Jurkat, Clone E6-1 (cell line): ENCODE measurements around the gene ECE1.
A peak's percentile ranks its signal among the peaks of the same experiment; 100 is the strongest.

ENCODE experiments used
- DNase-seq: peaks from one replicate; pipeline ENCODE4 v3.0.0-alpha.2; 2011; ENCODE audit warnings: low read depth, low spot score
- H3K4me3 ChIP-seq: 2 replicates; pipeline ENCODE4 v1.5.1; 2011; ENCODE audit warnings: mild to moderate bottlenecking, low read length, control low read depth, moderate library complexity

ECE1 gene

DNA sequence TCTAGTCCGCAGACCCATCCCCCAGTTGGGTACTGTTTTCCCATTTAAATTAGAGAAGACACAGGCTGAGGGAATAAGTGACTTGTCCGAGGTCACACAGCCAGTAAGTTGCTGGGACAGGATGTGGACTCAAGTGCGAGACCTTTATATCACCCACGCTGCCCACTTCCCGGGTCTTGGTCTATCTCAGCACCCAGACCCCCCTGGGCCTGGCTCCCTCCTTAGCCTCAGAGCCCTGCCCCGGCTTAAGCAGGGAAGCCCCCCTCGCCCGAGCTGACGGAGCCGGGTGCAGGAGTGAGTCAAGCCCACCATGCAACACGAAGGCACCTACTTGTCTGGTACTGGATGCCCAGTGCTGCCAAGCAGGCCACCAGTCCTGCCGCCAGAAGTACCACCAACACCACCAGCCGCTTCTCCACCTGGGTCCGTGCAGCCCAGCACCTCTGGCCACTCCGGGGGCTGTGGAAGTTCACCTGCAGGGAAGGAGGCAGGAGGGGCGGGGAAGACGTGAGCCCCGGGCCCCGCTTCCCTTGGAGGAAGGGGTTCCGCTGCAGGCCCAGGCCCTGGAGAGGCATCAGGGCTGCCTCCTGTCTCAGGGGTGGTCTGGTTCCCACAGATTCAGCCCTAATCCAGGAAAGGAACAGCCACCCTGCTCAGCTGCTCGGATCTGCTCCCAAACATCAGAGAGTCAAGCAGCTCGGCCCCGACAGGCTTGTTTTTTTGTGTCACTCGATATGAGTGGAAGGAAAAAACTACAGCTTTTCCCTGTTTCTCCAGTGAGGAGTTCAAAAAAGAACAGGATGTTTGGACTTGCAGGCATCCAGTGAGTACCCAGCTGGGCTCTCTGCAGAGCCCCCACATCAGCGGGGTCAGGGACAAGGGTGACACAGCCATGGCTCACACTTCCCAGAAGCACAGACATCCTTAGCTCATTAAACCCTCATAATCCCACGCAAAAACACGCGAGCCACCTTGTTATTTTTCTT, 11.1 kb downstream of the ECE1 start:
- DNase-seq = no peak
- H3K4me3 ChIP-seq = no peak overlapping the region

DNA sequence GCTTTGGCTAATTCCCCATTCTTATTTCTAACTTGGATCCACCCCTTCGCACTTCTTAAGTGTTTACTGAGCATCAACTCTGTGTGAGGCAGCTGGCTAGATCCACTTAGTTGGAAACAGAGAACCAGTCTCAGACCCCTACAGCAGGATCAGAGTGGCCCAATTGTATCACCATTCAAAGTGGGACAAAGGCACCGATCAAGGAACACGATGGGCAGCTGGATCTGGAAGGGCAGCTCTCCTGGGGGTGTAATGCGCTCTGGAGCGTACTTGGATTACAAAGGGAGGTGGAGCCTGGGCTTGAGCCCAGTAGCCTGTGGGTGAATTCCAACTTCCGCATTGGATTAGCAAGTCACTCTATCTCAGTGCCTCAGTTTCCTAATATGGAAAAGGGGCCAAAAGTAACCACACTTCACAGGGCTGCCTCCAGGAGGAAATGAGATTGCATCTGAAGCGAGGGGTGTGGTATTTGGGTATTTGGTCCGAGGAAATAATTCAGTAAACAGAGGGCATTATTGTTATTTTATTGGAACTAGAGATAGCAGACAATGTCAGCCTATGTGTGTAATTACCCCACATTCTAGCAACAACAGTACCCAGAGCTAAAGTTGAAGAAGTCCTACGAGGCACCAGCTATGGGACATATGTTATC, 11.9 kb downstream of the ECE1 start:
- no peak overlapping the region for H3K4me3 ChIP-seq
- no peak for DNase-seq

DNA sequence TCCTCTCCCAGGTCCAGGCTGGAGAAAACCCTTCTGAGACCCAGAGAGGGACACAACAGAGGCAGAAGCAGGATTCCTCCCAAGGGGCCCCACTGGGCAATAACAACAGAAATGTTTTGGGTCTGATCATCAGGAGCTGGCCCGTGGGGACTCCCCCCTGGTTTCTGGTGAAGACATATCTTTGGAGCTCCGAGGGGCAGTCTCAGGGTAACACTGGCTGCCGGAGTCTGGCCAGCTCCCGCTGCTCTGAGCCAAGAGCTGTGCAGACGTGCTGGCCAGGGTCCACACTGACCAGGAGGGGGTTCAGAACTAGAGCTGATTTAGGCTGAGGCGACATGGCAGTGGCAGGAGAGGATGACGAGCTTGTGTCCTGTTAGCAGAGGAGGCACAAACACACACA, 13.1 kb downstream of the ECE1 start:
- no peak for DNase-seq
- no peak overlapping the region for H3K4me3 ChIP-seq

DNA sequence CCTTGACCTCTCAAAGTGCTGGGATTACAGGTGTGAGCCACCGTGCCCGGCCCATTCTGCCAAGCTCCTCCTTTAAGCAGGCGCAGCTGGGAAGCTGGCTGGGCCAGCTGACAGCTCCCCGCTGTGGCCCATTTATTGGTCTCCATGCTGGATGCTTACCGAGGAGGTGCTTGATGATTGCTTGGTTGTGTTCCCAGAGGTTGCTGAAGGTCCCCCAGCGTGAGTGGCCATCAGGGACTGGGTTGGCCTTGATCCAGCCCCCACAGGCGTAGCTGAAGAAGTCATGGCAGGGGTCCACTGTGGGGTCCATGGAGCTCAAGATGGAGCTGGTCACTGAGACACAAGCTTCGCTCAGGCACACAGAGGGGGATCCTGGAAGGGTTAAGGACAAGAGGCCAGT, 17.7 kb downstream of the ECE1 start:
- DNase-seq = no peak
- H3K4me3 ChIP-seq = no peak overlapping the region

DNA sequence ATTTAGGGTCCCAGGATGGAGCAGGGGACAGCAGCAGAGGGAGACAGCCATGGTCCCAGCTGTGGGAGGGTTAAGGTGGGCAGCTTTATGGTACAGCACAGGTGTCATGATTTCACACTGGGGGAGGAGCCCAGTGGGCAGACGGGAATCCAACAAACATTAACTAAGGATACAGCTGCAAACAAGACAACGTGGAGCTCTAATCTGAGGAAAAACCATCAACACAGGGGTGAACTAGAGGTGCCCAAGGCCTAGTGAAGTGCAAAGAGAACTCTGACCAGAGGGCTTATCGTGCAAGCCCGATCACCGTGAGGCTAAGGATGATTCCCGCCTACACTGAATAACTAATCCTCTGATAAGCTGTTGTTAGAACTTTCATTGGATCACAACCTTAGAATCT, 18.7 kb downstream of the ECE1 start:
- H3K4me3 ChIP-seq = no peak overlapping the region

DNA sequence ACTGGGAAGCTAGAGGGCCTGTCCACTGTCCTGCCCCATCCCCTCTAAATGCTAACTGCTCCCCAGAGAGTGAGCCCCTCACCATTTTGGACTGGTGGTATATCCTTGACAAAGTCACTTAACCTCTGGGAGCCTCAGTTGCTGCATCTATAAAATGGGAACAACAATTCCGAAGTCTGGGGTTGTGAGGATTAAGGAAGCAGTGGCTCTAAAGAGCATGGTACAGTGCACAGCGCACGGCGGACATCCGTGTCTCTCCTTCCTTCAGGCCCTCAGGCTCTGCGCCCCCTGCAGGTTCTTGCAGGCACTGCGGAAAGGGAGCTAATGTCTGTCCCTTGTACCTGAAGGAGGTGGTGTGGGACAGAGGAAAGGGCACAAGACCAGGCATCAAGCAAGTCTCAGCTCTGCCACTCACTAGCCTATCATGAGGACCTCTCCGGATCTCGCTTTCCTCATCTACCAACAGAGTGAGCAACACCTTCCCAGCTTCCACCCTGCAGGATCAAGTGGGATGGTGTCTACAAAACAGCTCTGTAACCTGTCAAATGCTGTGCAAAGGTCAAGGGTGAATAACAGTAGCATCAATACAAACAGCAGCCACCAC, 20.1 kb downstream of the ECE1 start:
- peak; percentile 60 for DNase-seq

More for the DNA sequence above, 18.7 kb downstream of the ECE1 start:
- DNase-seq = no peak

DNA sequence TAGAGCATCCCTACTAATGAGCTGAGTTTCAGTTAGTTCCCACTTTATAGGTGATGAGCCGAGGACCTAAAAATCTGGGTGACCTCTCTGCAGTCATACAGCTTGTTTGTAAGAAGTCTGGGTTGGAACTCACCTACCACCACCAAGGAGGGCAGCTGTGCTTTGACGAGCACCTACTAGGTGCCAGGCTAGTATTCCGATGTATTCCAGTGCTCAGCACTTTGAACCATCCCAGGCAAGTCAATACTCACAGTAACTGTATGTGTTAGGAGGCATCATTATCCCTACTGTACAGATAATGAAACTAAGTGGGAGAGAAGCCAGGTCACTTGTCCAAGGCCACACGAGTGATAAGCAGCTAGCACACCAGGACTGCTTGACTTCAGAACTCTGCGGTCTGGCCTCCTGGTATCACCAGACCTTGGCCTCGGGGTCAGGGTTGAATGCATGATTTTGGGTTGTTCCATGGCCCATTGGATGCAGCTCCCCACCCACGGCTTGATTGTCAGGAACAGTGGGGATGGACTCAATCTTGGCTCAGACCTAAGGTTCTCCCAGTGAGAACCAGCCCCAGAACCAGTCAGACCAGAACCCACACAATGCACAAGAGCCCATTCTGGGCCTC, 20.7 kb downstream of the ECE1 start:
- H3K4me3 ChIP-seq = no peak overlapping the region
- DNase-seq = no peak

More for the DNA sequence above, 20.1 kb downstream of the ECE1 start:
- no peak overlapping the region for H3K4me3 ChIP-seq

DNA sequence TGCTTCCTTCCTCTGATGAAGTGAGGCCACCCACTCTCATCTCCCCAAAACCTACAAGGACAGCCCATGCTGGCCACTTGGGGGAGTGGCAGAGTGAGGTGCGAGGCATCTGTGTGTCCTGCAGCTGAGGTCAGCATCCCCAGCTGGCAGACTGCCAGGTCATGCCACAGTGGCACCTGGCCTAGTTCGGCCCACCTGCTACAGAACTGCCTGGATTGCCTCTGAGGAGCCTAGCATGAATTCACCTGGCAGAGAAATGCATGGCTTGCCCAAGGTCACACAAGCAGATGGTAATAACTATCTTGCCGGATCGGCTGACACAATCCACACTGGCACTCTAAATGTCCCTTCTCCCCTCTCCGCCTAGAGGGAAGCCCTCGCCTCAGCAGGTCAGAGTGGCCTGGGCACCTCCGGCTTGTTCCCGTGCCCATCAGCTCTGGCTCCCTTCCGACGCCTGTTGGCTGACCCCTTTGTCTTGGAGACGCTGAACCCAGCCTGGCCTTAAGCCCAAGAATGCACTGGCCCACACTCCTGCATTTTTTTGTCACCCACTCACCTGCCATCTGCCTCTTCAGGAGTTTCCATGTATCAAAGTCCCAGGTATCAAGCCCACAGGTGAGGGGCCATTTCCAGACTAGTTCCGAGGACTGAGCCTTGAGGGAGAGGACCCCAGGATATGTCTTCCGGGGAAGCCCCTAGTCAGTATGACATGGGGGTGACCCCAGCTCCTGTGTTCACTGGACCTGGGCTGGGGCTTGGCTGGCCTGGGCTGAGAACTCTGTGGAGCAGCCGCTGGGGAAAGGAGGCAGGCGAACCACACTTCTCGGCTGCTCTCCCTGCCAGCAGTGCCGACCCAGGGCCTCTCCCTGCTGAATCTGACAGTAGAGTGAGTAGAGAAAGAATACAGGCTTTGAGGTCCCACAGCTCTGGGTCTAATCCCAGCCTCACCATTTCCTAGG, 21.7 kb downstream of the ECE1 start:
- no peak for DNase-seq
- H3K4me3 ChIP-seq = no peak overlapping the region

DNA sequence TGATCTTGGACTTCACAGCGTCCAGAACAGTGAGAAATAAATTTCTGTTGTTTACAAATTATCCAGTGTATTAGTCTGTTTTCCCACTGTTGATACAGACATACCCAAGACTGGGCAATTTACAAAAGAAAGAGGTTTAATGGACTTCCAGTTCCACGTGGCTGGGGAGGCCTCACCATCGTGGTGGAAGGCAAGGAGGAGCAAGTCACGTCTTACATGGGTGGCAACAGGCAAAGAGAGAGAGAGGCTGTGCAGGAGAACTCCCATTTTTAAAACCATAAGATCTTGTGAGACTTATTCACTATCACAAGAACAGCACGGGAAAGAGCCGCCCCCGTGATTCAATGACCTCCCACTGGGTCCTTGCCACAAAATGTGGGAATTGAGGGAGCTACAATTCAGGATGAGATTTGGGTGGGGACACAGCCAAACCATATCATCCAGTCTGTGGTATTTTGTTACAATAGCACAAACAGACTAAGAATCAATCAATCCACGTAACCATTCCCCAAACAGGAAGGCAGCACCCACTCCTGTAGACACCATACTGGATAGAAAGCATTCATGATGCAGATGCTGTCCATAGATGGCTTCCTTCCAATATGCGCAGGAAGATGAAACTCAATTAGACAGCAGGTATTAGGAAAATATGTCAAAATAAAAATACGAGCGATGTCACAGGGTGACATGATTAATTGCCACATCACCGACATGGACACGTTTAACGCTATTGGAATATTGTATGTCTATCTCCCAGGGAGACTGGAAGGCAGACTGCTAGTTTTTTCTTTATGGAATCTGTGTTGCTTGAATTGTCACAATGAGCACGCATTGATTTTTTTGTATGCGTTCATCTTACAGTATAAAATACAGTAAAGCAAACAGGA, 22.8 kb downstream of the ECE1 start:
- no peak for DNase-seq
- no peak overlapping the region for H3K4me3 ChIP-seq

DNA sequence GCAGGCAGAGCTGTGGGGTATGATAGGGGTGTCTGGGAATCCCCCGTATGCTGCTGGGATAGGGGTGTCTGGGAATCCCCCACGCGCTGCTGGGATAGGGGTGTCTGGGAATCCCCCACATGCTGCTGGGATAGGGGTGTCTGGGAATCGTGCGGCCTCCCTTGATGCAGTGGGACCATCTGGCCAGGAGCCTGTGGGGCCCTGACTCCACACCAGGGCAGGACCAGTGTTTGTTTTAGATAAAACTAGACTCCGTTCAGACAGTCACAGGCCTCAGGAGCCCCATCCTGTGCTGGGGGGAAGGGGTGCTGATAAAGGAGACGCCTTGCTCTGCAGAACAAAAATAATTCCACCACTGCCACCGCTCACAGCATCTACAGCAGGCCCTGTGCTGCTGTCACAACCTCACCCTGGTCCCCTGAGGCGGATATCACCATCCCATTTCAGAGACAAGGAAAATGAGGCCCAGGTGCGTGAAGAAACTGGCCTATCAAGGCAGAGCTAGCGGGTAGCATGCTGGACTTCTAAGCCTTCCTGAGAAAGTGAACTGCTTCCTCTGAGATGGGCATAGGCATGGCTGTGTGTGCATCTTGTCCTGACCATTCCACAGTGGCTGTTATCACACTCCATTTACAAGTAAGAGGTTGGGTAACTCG, 24.0 kb downstream of the ECE1 start:
- no peak for DNase-seq
- H3K4me3 ChIP-seq = no peak overlapping the region

DNA sequence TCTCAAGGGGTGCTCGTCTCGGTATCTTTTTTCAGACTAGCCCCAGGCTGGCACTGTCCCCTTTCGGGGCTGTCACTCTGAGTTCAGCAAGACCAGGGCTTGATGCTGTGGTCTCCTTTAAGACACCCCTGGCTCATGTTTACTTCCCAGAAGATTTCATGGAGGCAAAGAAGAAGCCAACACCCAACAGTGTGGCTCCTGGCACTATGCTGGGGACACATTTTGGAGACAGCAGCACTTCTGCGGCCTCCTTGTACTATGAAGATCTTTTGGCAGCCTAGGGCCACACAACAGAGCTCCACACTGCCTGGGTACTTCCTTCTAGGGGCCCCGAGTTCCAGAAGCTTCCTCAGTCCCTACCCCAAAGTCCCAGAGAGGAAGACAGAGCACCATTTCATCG, 24.6 kb downstream of the ECE1 start:
- DNase-seq = no peak

DNA sequence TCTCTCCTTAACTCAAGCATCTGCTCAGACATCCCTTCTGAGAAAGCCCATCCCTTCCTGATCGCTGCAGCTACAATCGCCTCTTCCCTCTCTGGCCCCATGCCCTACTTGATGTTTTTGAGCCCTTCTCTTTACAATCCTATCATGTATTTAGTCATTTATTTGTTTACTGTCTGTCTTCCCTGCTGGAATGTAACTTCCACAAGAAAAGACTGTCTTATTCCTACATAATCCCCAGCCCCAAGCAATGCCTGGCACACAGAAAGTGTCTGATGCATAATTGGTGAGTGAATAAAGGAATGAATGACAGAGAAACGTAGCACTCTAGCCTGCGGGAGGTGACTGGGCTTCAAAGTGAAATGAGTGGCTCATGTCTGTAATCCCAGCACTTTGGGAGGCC, 25.4 kb downstream of the ECE1 start:
- H3K4me3 ChIP-seq = no peak overlapping the region
- no peak for DNase-seq

More for the DNA sequence above, 24.6 kb downstream of the ECE1 start:
- no peak overlapping the region for H3K4me3 ChIP-seq

DNA sequence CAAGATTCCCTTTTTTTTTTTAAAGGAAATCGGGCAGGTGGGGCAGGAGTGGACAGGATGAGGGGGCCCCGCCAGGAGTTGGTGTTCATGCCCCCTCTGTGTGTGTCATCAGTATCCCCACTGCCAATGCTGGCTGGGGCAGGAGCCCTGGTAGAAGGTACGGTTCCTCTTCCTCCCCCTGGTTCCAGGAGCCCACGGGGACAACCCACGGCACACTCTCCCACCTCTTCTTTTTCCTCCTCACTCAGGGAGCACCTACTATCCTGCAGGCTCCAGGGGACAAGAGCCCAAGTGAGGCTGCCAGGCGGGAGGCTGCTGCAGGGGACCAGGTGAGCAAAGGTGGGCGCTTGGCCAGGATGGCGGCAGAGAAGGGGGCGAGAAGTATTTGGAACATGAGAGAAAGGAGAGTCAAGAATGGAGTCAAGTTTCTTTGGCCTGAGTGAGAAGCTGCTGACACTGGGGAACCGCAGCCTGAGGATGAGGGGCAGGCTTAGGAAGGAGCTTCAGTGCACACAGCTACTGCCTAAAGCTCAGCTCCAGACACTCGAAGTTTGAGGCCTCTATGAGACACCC, 26.5 kb downstream of the ECE1 start:
- no peak overlapping the region for H3K4me3 ChIP-seq
- no peak for DNase-seq

DNA sequence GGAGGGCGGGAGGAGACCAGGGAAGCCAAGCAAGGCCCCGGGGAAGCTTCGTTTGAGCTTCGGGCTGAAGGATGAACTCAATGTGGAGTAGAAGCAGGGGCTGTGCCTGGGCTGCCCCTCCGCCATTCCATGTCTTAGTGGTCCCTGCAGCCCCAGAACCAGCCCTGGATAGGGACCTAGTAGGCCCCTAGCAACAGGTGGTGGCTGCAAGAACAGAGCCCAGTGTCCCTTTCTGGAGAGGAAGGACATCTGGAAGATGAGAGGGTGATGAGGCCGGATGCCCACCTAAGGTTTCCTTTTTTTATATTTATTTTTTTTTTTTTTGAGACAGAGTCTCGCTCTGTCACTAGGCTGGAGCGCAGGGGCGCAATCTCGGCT, 27.2 kb downstream of the ECE1 start:
- DNase-seq = no peak
- no peak overlapping the region for H3K4me3 ChIP-seq

DNA sequence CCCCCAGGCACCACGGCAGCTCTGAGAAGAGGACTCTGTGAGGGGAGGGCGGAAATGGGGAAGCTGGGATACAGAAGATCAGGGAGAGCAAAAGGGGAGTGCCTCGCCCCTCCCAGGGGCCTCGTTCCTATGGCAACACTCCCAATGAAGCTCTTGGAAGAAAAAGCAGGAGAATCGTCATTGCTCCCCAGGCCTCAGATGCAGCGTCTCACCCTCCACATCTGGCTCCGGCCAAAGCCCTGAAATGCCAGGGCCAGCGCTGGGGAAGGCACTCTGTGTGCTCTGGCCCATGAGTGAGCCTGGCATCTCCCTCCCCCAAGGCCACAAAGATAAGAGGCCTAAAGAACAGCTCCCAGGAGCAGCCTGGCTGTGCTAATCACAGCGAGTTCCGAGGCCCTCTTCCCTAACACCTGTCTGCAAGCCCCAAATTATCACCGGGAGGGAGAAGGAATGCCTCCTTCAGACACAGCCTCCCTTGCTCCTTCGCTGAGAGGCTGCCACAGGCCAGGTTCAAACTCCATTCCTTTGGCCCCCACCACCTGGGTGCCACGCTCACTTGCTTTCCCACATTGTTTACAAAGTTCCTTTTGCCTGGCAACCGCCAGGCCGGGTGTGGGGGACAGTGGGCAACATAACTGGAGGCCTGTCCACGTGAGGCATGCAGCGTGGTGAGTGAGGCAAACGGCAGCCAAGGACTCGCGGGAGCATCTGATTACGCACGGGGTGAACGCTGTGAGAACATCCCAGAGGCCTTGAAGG, 27.8 kb downstream of the ECE1 start:
- DNase-seq = no peak

More for the DNA sequence above, 27.8 kb downstream of the ECE1 start:
- no peak overlapping the region for H3K4me3 ChIP-seq
